HG02973 (cell line): ENCODE measurements around the gene UBC.
A peak's percentile ranks its signal among the peaks of the same experiment; 100 is the strongest.

Source experiments
- ATAC-seq: cut with Tn5 transposase; IDR thresholded peaks from one replicate; pipeline ENCODE4 v1.9.1; 2021; ENCODE audit warnings: moderate library complexity; ENCODE audit not compliant: unreplicated experiment

UBC gene

GRCh38 chr12:124914392-124915238 is at the start of gene UBC:
UBC (minus strand) TSS chr12:124914650; CDS start chr12:124913771, 879 bp downstream.
- peak; percentile 32 for ATAC-seq

- ATAC-seq, result no peak
These were observed 48.8 kb upstream of the UBC start for GRCh38 chr12:124963211-124963610.

GRCh38 chr12:124961055-124961454 is 46.6 kb upstream of the UBC start:
- no peak for ATAC-seq

- ATAC-seq, result no peak
These were observed 42.1 kb upstream of the UBC start for GRCh38 chr12:124956571-124956970.

- no peak for ATAC-seq
These were observed 40.3 kb upstream of the UBC start for GRCh38 chr12:124954771-124955170.

GRCh38 chr12:124953689-124954405 is 39.4 kb upstream of the UBC start:
- no peak for ATAC-seq

GRCh38 chr12:124952801-124953200 is 38.4 kb upstream of the UBC start:
- ATAC-seq, result no peak

GRCh38 chr12:124952295-124952694 is 37.8 kb upstream of the UBC start:
- ATAC-seq, result no peak

GRCh38 chr12:124949779-124950728 is 35.6 kb upstream of the UBC start:
- no peak for ATAC-seq

GRCh38 chr12:124949066-124949465 is 34.6 kb upstream of the UBC start:
- no peak for ATAC-seq

GRCh38 chr12:124947561-124948398 is 33.3 kb upstream of the UBC start:
- ATAC-seq, result no peak

- no peak for ATAC-seq
These were observed 32.6 kb upstream of the UBC start for GRCh38 chr12:124947013-124947412.

GRCh38 chr12:124946447-124946793 is 32.0 kb upstream of the UBC start:
- no peak for ATAC-seq

GRCh38 chr12:124941170-124941527 is 26.7 kb upstream of the UBC start:
- no peak for ATAC-seq

- peak; percentile 39 for ATAC-seq
These were observed 26.1 kb upstream of the UBC start for GRCh38 chr12:124940393-124941169.

GRCh38 chr12:124940143-124940392 is 25.6 kb upstream of the UBC start:
- ATAC-seq, result no peak

GRCh38 chr12:124939421-124940142 is 25.1 kb upstream of the UBC start:
- peak; percentile 52 for ATAC-seq

- ATAC-seq, result peak; percentile 28
These were observed 24.6 kb upstream of the UBC start for GRCh38 chr12:124939079-124939420.

- no peak for ATAC-seq
These were observed 24.1 kb upstream of the UBC start for GRCh38 chr12:124938587-124938986.
